GM21447 (cell line): ENCODE measurements around the gene LCE3C.
"Not testable (repeated sequence)": the region's sequence is repeated elsewhere in the genome, so short reads cannot be mapped to it uniquely, and the experiment has no call there.

Experiments used
- ATAC-seq: cut with Tn5 transposase; IDR thresholded peaks from one replicate; pipeline ENCODE4 v1.9.1; 2021; ENCODE audit not compliant: unreplicated experiment

LCE3C gene, protein sequence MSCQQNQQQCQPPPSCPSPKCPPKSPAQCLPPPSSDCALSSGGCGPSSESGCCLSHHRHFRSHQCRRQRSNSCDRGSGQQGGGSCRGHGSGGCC

DNA sequence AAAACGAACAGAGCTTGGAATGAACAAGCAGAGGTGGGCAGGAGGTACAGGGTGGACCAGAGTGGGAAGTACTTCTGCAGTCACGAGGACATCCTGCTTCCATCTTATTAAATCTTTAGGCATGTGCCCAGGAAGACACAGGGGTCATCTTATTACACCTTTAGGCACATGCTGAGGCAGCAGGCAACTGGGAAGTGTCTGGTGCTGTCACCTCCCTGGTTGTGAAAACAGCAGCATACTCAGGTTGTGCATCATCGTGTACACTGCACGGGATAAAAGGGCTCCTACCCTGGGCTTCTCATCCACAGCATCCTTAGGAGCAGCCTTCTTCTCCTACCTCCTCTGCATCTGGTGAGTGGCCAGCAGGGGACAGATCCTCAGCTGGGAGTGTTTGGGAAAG, at the start of gene LCE3C:
TSS of gene LCE3C (plus strand) at position 301 of the 400 bp plus-strand sequence. CDS start 498 bp downstream, outside the sequence.
- ATAC-seq, result no peak

DNA sequence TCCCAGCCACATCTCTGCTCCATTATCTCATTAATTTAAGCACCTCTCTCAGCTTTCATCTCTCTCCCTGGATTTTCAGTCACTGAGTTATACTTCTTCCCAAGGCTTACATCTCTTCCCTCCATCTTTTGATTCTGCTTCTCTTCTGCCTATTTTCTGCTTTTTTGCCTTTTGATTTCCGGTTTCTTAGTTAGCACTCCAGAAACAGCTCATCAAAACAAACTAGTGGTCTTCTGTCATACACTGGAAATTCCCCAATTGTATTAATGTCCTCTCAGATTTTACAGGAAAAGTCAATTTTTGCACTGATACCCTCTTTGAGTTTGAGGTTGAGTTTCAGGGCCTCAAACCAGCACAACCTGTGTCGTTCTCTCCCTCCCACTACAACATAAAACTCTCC, 34.9 kb upstream of the LCE3C start:
- ATAC-seq, result no peak

DNA sequence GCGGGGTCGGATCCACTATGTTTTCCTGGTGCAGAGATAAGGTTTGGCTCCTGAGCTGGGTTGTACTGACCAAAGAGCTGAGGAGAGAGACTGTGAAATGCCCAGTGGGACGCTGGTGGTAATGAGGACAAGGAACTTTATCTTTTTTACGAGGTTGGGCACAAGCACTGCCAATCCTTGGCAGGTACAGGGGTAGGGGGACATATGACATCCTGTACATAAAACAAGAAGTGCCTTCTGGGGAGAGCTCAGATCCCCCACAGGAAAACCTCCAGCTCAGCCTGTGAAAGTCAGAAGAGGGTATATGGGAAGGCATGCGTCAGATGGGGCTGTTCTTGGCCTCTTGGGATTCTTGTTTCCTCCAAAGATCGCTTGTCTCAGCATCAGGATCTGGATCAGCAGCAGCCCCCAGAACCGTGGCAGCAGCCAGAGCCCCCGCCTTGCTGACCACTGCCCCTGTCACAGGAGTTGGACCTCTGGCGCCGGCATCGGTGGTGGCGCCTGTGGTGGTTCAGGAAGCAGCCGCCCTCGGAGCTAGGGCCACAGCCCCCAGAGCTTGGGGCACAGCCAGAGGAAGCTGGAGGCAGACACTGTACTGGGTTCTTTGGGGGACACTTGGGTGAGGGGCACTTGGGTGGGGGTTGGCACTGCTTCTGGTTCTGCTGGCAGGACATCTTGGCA, 34.4 kb upstream of the LCE3C start:
- ATAC-seq, result no peak

DNA sequence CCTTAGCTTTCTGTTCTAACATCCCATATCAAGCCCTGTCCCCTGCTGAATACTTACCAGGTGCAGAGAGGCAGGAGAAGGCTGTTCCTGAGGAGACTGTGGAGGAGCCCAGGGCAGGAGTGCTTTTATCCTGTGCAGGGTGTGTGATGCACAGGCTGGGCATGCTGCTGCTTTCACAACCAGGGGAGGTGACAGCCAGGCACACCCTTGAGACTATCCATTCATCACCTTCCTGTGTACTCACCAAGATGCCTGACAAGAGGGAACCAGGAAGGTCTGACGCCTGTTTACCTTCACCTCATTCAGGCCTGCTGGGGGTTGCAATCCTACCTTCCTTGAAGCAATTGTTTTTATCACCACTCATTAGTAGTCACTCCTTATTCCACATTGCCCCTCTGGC, 33.4 kb upstream of the LCE3C start, which contains the start of gene LCE3E:
TSS of gene LCE3E (minus strand) at position 100 of the 400 bp plus-strand sequence. CDS start 572 bp downstream, outside the sequence.
- ATAC-seq, result no peak

DNA sequence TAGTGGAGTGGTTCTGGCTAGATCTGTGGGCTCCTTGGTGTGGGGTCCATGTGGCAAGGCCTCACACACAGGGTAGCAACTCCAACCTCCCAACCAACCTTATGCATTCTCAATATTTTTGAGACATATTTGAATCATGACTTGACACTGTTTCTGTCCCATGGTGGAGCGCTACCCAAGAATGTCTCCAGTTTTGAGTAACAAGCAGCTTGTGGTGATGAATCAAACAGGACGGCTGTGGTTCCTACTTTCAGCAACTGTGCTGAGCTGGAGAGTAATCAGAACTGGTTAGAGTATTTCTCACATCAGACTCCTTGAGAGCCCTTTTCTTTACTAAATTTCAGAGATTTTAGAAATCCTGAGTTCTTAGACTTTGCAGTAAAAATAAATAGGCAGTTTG, 22.9 kb upstream of the LCE3C start:
- ATAC-seq, result no peak

DNA sequence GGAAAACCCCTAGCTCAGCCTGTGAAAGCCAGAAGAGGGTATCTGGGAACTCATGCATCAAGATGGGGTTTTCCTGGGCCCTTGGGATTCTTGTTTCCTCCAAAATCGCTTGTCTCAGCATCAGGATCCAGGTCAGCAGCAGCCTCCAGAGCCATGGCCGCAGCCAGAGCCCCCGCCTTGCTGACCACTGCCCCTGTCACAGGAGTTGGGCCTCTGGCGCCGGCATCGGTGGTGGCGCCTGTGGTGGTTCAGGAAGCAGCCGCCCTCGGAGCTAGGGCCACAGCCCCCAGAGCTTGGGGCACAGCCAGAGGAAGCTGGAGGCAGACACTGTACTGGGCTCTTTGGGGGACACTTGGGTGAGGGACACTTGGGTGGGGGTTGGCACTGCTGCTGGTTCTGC, 20.5 kb upstream of the LCE3C start:
- not testable (repeated sequence) for ATAC-seq

DNA sequence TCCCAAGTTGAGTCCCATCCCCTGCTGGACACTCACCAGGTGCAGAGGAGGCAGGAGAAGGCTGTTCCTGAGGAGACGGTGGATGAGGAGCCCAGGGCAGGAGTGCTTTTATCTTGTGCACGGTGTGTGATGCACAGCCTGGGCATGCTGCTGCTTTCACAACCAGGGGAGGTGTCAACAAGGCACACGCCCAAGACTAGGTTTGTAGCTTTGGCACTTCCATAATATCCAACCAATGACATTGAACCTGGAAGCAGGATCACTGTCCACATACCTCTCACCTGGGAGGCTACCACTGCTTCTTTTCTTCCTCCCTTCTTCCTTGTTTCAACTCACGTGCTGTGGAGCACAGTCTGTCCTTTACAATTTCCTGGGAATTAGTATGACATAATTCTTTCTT, 19.6 kb upstream of the LCE3C start, which contains the start of gene LCE3D:
TSS of gene LCE3D (minus strand) at position 84 of the 400 bp plus-strand sequence. CDS start 580 bp downstream, outside the sequence.
- ATAC-seq, result no peak

DNA sequence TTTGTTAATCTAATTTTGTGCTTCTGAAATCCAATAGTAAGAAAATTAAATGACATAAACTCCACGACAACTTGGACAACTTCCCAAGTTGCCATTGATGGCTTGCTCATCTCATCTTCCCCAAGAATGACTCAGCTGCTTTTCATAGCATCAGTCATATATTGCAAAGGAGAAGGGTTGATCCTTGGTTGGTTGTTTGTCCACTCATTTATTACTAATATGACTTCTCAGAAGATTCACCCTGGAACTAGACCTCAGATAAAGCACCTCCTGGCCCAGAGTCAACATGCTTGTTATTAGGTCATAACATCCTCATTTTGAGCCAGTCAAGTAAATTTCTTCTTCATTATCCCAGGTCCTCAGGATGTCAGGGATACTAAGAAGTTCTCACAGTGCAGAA, 17.4 kb upstream of the LCE3C start:
- no peak for ATAC-seq

DNA sequence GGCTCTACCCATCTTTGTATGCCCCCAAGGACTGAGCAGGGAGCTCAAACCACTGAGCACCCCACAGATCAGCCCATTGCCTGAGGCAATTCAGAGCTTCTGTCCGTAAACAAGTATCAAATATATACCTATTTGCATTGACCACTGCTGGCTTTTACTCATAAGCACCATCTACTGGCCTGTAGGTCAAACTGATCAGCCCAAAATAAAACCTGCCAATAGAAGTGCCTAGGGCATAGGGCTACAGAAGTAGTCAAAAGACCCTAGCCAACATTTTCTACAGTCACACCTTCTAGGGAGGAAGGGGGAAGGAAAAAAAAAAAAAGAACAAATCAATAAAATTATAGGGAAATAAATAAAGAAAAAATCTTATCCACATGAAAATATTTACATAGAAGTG, 14.4 kb upstream of the LCE3C start:
- ATAC-seq, result no peak

DNA sequence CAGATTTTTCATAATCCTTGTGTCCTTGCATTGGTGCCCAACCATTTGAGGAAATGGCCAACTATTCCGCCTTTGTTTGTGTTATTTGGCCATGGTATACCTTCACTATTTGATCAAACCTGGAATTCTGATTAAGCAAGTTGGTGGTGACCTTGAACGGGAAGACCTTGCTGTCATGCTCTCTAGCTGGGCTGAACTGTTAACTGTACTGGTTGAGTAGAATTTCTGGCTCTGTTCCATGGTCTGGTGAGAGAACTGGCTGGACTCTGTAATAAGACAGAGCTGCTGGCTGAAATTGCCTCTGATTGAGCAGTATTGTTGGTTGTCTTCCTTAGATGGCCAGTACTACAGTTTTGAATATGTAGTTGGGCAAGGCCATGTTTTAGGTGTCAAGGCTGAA, 3.0 kb upstream of the LCE3C start:
- no peak for ATAC-seq

DNA sequence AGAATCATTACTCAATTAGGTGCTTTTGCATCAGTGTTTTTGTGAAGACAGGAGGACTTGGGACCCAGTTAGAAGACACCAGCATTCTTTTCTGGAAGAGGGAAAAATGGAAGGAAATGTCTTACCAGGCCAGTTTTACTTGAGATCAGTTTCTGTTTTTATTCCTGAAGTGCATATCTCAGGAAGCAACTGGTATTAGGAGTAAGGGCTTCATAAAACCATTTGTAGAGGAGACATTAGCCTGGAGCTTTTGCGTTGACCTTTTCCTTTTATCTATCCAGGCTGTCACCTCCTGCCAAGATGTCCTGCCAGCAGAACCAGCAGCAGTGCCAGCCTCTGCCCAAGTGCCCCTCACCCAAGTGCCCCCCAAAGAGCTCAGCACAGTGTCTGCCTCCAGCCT, 13.5 kb downstream of the LCE3C start, which contains the start of gene LCE3B:
TSS of gene LCE3B (plus strand) at position 301 of the 400 bp plus-strand sequence. CDS start at position 301, 0 bp downstream.
- no peak for ATAC-seq

DNA sequence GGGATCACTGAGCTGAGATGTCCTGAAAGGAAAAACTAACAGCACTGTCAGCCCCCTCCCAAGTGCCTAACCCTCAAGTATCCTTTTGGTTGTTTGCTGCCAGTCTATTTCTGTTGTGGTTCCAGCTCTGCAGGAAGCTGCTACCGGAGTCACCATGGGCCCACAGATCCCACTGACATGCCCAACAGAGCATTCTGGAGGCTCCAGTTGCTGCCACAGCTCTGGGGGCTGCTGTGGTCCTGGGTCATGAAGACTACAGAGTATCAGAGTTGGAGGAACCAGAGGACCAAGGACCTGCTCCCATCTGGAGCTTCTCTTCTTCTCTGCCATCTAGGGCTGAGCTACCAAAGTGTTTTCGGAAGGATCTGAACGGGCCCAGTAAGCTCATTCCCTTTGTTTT, 22.0 kb downstream of the LCE3C start:
- ATAC-seq, result no peak

DNA sequence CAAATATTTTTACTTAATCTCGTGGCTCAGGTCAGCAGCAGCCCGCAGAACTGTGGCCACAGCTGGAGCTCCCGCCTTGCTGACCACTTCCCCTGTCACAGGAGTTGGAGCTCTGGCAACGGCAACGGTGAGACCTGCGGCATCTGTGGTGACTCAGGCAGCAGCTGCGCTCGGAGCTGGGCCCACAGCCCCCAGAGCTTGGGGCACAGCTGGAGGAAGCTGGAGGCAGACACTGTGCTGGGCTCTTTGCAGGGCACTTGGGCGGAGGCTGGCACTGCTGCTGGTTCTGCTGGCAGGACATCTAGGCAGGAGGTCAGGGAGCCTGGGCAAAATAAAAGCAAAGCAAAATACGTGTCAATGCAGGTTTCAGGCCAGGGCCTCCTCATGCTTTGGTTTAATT, 22.8 kb downstream of the LCE3C start, which contains the start of gene LCE3A:
TSS of gene LCE3A (minus strand) at position 301 of the 400 bp plus-strand sequence. CDS start at position 301, 0 bp downstream.
- ATAC-seq, result no peak

DNA sequence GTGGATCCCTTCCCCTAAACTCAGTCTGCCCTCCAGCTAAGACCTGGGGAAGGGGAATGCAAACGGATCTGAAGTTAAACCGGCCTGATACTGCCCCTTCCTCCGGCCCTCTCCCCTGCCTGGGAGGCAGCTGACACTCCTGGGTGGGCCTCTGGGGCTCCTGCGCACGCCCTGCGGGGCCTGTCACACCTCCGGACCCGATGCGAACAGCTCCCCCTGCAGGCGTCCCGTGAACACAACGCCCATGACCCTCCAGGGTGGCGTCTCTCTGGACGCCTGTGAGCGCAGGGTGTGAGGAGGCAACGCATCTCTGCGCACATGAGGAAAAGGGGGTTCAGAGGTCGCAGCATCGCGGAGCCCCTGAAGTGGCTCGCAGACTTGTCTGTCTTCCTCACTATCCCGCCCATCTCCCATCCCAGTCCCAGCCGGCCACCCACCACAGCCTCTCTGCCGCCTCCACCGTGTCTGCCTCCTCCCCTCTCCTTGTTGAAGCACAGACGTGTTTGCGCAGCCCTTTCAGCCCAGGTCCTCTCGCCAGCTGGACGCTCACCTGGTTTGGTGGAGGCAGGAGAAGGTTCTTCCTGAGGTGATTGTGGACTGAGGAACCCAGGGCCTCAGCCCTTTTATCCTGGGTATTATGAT, 23.3 kb downstream of the LCE3C start:
- ATAC-seq, result no peak

DNA sequence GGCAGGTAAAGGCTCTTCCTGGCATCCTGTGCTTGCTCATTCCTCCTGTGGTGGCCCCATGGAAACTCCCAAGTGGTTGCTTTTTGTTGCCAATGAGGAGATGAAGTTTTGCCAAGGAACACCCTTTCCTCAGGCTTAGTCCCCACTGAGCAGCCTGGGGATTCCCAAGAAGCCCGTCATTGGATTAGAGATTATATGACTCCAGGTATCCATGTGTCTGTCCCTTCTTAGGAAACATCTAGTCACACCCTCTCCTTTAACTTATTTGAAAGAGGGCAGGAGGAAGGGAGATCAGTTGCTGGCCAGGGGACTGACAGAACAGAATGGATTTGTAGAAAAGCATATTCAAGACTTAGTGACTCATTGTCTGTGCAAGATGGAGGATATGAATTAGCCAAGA, 26.7 kb downstream of the LCE3C start:
- ATAC-seq, result no peak

DNA sequence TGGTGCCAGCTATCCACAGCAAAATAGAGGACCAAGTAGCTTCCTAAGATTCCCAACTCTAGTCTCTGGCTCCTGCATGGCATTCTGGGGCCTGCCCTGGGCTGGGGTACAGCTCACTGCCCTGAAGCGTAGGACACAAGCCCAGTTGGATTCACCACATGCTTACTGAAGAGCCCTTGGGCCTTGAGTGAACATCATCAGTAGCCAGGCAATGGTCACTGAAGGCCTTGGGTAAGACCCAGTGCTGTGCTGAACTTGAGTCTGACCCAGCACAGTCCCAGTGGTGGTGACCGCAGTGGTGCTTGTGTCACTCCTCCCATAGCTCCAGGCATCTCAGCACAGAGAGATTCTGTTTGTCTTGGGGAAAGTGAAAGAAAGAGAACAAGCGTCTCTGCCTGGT, 30.6 kb downstream of the LCE3C start:
- no peak for ATAC-seq

DNA sequence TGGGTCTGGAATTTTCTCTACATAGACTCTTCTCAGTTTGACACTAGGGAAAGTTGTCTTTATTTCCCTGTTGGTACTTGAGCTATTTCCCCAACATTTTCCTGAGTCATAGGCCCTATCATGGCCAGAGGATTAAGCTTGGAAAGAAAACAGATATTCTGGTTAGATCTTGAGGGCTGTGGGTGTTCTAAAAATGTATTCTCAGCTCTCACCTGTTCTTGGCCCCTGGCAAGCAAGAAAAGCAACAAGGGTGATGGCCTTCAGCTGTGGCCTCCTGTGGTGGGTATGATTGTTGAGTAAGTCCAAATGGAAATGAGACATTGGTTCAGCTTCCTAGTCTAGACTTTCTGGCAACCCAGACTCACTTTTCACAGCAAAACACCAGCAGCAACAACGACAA, 40.3 kb downstream of the LCE3C start:
- no peak for ATAC-seq

DNA sequence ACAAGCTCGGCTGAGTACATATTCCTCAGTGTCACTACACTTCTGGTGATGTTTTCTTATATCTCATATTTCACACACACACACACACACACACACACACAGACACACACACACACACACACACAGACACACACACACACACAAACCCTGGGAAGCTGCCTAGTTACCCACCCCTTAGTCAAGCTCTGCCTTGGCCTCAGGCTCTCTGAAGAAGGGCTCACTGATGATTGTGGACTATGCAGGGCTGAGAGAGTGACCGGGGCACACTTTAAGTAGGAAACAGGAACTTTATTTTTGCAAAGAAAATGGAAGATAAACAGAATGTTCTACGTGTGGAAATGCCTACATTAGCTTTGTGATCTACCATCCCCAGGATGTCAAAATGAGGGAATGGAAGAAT, 43.9 kb downstream of the LCE3C start:
- no peak for ATAC-seq

DNA sequence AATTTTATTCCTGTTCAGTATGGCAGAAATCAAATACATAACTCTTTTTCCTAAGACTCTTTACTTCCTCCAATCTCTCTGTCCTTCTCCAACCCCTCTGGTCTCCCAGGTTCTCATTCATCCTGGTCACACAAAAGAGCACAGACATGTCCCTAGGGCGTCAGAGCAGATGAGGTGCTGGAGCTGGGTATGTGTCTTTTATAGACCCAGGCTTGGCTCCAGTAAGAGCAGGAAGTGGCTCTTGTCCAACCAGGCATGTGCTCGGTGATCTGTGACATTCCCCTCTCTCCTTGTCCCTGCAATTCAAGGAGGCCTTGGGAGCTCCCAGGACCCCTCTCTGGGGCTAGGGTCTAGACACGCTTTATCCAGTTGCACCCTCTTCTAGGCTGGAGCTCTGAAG, 45.1 kb downstream of the LCE3C start:
- ATAC-seq, result no peak

DNA sequence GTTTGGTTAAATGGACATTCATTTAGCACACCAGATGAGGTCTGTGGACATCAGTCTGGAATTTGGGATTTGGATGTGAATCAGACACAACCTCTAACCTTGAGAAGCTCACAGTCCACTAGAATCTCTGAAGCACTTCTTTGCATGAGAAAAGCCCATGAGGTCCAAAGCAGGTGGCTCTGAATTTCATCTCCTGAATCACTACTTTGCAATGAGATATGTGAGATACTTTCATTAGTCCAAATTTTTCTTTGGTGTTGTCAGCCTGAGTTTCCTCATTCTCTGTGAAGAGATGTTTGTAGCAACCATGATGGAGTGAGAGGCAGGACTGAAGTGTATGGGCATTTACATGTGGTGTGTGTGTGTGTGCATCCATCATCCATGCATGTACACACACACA, 46.6 kb downstream of the LCE3C start:
- ATAC-seq, result no peak
